Measurements from ENCODE around the gene GBX2.

The GBX2 gene

GRCh38 chr2:236180076-236180816, 12.1 kb upstream of the GBX2 start:
- no peak for DNase-seq

DNA sequence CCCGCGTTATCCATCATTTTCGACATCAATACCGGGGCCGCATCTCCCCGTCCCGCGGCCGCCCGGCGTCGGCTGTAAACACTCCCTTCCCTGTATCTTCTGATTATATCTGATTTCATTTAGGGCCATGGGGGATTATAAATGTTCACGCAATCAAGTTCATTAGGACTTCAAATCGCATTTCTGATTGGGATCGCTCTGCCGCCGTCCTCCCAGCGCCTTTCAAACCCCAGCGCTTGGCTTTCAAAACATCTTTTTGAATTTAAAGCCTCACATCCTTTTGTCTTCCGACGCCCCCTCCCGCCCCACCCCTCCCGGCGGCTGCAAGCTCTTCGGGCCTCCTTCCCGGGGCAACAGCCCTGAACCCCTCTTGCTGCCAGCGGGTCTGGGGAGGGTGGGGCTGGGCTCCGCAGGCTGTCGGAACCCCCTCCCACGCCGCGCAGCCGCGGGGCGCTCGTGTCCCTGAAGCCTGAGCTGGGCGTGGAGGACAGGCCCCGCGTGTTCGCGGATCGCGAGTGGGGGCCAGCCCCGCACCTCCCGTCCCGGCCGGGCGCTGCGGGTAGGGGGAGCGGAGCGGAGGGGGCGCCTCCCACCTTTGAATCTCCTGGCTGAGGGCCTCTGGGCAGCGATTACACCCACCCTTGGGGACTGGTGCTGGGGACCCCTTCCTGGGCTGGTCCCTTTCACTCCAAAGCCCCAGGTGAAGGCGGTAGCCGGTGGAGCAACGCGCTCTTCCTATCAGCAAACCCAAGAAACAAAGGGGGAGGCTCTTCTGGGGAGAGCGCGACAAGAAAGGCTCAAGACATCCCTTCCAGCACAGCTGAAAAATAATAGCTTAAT, 11.3 kb upstream of the GBX2 start:
- DNase-seq, result no peak

DNA sequence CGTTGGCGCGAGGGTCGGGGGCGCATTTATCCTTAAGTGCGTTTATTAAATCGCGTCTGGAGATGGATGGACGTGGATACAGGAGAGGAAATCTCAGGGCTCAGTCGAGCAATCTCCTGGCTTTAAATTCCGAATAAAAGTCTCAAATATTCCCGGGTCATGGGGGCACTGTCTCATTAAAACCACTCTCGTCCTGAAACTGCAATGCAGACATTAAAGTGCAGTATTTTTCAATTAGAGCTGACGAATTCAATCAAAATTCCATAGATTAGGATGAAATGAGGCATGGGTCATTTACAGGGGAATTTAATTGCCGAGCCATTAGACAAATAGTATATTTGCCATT, 10.7 kb upstream of the GBX2 start:
- no peak for DNase-seq

DNA sequence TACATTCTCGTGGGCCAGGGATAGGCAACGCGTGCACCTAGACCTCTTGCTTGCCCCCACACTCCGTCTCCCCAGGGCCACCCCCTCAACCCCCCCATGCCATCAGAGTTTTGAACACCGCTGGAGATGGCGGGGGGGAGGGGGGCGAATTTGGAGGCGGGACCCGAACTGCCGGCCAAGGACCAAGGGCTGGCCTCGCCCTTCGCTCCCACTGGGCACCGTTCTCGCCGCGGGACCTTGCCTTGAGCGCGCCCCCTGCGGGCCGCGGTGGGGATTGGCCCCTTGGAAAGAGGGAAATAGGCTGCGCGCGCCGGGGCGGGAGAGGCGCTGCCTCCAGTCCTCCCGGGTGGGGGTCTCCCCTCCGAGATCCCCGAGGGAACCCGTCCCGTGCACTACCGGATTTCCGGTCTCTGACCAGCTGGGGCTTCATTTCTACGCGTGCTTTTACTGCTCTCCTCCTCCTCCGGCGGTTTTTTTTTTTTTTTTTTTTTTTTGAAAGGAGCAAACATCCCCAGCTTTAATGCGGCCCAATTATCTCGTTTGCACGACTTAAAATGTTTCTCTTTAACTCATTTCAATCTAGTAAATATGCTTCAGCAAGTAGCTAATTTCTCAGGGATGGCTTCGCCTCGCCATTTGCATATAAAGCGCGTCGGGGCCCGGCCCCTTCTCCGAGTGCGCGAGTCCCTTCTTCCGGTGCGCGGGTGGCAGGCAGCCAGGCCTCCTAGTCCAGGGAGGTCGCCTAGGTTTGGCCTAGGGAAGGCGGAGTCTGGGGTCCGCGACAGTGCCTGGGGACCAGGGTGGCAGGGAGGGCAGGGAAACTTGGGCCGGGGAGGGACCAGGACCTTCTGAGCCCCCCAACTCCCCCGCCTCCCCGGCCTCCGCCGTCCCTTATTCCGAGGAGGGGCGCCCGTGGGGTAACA, 10.0 kb upstream of the GBX2 start:
- no peak for DNase-seq

DNA sequence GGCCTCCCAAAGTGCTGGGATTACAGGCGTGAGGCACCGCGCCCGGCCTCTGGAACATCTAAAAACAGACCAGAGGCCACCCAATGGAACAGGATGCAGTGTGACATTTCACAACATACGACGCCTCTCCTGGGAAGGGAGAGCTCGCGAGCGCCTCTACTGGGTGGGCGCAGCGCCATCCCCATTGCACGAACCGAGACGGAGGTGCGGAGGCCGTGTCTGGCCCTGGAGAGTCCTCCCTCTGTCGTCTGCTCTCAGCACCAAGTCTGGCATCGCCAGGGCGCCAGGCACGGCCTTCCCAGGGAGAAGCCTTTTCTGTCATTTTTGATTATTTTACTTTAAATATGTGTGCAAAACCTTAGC, 9.4 kb upstream of the GBX2 start:
- DNase-seq, result no peak

GRCh38 chr2:236176951-236177350, 8.8 kb upstream of the GBX2 start:
- DNase-seq, result no peak

DNA sequence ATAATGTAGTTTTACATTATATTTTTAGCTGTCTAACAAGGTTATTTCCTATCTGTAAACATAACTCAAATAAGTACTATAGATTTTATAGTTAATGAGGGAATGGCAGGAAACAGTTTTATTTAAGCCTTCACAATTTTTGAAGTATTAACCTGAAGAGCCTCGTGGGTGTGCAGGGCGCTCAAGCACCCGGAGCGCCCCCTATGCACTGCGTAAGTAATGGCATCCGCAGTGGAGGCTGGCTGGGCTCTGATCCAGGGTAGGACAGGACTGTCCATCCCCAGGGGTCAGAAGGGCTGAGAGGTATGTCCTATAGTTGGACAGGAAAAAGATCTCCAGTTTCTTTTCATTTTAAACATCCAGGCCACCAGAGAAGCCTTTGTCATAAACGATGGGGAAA, 8.2 kb upstream of the GBX2 start:
- no peak for DNase-seq

DNA sequence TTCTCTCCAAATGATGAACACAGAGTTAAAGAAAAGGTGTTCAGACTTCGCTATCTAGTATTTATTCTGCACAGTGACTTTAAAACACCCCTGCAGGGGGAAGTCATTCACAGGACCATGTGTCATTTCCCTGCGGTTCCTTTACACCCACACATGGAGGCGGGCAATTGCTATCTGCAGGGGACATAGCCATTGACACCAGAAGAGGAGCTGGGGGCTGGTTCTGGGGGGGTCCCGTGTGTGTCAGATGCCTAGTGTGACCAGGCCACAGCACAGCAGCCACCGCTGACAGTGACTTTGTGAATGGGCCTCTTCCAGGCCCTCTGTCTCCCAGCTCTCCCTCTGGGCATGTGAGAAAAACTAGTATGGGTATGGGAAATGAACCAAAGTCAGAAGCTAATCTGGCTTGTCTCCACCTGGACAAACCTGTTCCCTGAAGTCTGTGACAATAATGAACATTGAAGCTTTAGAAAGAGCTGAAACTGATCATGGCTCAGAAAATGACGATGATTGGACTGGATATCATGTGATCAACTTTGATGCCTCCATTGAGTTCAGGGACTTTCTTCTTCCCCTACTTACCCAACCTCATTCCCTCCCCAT, 7.5 kb upstream of the GBX2 start:
- no peak for DNase-seq

GRCh38 chr2:236173729-236174607, 5.8 kb upstream of the GBX2 start:
- DNase-seq, result no peak

GRCh38 chr2:236173036-236173728, 5.0 kb upstream of the GBX2 start:
- no peak for DNase-seq

GRCh38 chr2:236172255-236173035, 4.3 kb upstream of the GBX2 start:
- DNase-seq, result no peak

DNA sequence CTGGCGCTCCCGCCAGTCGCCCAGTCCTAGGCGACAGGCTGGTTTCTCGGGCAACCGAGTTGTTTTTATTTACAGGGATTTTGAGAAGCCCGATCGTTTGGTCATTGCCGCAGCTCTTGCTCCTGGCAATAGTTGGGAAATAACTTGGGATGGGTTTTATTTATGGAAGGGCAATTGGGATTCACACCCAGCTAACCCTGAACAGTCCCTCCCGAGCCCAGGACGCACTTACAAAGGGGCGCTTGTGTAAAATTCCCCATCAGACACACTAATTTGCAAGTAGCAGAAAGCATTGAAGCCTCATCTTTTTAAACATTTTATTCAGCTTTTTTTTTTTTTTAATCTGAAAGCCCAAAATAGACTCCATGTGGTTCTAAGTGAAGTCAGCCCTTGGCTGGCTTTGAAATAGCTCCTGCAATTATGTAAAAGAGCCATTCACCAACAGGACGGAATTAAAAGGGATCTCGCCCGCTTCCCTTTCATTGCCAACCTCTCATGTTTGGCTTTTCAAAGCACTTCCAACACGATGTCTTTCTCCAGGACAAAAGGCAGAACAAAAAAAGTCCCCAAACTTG, 3.6 kb upstream of the GBX2 start:
- DNase-seq, result no peak

- no peak for DNase-seq
Measured at GRCh38 chr2:236171181-236171679, 3.0 kb upstream of the GBX2 start.

- DNase-seq, result no peak
Measured at GRCh38 chr2:236170590-236171165, 2.5 kb upstream of the GBX2 start.

- DNase-seq, result no peak
Measured at GRCh38 chr2:236169741-236170589, 1.8 kb upstream of the GBX2 start.

DNA sequence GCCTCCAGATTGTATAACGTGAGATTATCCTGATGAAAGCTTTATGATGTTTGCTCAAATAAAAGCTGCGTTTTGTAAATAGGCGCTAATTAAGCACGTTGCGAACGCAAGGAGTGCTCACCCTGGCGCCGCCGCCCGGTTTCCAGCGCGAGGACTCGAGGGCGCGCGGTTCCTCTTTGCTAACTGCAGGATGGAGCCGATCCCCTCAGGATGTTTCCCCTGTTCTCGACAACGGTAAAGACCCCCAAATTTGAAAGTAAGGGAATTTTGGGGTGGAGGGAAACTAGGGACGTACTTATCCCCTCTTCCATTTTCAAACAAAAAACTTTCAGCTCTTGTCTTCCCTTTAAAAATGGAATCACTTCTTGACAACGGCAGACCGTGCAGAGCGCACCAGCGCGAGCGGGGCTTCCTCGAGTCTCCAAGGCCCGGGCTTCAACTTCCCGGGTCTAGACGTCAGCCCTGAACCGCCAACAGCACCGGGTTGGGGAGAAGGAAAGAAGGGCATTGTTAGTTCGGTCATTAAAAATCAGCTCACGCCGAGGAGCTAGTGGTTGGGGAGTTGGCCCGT, 1.1 kb upstream of the GBX2 start:
- DNase-seq, result no peak

DNA sequence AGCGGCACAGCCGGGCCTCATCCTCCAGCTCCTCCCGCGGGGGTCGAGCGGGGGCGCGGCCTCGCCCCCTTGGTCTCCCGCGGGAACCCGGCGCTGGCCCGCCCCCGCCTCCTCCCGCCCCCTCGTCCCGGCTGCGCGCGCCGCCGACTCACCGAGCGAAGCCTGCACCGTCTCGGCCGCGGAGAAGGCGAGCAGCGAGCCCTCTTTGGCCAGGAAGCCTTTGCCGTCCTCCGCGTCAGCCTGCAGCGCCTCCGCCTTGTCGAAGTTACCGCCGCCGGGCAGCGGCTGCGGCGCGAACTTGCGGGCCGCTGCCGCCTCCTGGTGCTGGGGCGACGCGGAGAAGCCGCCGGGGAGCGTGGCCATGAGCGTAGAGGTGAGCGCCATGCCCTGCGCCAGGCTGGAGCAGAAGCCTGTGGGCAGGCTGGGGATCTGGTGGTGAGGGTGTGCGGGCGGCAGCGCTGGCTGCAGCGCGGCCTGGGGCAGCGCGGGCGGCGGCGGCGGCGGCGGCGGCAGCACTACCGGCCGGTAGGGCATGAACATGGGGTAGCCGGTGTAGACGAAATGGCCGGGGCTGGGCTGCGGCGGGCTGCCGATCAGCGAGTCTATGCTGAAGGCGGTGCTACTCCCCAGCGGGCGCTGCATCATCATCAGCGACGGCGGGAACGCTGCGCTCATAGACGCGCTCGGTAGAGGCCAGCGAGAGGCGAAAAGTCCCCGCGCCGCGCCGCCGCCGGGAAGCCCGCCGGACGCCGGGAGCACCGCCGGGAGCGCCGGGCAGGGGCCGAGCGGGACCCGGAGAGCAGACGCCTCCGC, 683 bp downstream of the GBX2 start:
- DNase-seq, result no peak

Data from SIG-M5 (cell line).